GM18858 (cell line): Measurements from ENCODE around the gene HMG20B.
A peak's percentile ranks its signal among the peaks of the same experiment; 100 is the strongest.

Experiments
- ATAC-seq: cut with Tn5 transposase; IDR thresholded peaks from one replicate; pipeline ENCODE4 v1.9.1; 2021; ENCODE audit not compliant: unreplicated experiment

HMG20B gene

GRCh38 chr19:3618144-3618810 lies 45.5 kb downstream of the HMG20B start:
- ATAC-seq: no peak

DNA sequence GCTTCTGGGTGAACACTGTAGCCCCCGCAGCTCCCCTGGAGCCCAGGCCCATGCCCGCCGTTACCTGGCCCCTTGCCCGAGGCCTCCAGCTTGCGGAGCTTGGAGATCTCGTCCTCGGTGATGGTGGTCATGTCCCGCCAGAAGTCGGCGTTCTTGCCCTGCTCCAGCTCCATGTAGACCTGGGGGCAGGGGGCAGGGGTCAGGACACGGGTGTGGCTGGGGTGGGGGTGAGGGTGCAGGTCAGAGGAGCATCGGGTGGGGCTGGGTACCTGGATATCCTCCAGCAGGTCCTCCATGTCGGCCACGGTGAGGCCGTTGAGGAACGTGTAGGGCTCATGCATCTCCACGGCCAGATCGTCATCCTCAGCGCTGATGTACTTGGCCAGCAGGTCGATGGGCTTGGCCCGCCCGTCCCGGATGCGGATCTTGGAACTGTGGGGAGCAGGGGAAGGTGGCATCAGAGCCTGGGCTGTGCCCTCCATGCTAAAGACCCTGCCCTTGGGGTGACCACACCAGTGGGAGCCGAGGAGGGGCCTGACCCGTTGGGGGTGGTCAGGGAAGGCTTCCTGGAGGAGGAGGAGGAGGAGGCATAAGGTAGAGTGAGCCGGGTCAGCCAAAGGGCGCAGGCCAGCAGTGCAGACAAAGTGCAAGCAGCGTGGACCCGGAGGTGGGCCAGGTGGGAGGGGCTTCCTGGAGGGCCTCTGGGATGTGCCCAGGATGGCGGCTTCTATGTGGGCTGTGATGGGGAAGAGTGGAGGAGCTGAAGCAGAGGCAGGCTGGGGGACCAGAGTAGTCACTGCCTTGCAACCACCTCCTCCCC lies 46.3 kb downstream of the HMG20B start:
- no peak for ATAC-seq

GRCh38 chr19:3619631-3620012 lies 46.9 kb downstream of the HMG20B start:
- no peak for ATAC-seq

- ATAC-seq: no peak
Observed at GRCh38 chr19:3620145-3620816, 47.5 kb downstream of the HMG20B start.

DNA sequence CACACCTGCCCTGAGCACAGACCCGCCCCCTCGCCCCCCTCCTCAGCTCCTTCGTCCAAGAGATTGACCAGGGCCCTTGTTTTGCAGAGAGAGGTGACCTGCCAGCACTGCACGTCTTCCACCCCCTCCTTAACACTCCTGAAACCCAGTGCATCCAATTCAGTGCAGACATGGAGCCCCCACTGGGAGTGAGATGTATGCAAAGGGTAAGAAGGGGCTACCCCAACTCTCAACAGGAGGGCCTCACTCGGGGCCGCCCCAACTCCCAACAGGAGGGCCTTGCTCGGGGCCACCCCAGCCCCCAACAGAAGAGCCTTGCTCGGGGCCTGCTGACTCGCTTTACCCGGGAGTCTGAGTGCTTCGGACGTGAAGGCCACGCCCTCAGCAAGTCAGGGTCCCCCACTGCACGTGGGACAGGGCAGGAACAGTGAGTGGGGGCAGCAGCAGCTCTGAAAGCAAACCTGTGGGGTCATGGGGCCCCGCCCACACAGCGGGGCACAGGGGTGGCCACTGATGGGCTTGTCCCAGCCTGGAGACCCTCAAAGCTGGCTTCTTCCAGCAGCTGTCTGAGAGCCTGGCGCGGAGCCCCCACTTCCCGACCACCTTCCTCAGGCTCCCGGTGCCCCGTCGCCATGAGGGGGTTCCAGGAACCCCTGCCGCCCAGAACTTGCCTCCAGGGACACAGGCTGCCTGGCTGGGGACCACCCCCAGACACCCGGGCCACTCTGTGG lies 48.2 kb downstream of the HMG20B start:
- ATAC-seq: no peak

GRCh38 chr19:3621689-3622088 lies 48.9 kb downstream of the HMG20B start:
- ATAC-seq: no peak

GRCh38 chr19:3622224-3622623 lies 49.5 kb downstream of the HMG20B start:
- no peak for ATAC-seq

DNA sequence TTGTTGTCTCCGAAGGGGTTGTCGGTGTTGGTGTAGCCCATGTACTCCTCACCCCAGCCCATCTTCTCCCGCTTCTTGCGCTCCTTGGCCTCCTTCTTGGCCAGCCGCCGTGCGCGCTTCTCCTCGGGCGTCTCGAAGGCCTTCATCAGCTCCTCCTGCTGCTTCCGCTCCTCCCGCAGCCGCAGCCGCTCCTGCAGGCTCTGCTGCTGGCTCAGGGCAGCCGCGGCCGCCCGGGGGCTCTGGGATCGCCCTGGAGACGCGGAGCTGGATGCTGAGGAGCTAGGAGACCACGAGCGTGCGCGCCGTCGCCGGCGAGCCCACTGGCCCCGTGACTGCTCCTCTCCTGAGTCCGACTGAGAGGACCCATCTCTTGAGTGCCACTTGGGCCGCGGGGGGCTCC lies 51.0 kb downstream of the HMG20B start:
- ATAC-seq: no peak

- no peak for ATAC-seq
Observed at GRCh38 chr19:3625996-3626472, 53.3 kb downstream of the HMG20B start.

DNA sequence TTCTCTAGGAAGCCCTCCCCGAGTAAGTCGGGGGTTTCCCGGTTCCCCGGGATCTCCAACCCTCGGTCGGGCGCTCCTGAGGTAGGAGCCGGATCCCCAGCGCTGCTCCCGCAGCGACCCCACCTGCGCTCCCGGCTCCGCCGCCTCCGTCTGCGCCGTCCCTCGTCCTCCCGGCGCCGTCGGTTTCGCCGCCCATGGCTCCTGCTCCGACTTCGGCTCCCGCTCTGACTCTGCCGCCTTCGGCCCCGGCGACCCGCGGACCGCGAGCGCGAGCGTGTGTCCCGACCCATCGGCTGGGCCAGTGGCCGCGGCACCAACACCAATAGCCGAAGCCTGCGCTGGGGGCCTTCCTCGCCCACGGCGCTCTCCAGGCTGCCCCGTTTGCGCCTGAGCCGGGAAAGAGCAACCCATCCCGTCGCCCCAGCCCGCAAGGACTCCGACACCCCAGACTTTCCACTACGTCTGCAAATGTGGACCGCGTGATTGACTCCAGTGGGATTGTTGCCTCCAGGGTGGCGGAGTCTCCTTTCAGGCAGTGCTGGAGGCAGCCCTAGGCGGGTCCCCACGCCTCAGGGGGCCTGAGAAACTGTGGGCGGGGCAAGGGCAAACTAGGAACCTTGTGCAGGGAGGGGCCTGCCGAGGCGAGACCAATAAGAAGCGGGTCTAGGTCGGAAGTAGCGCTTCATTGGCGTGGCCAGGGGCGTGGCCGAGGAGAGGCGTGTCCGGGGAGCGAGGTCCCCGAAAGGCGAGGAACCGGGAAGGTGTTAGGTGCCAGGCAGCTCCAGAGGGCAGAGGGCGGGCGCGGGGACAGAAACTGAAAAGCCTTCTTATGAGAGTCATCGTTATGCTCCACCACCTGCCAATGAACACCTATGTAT lies 54.0 kb downstream of the HMG20B start, which contains the start of gene CACTIN:
Gene CACTIN (minus strand): TSS at position 318 of the 878 bp plus-strand sequence. CDS start 28 bp downstream, at position 290.
- ATAC-seq: peak; percentile 66

DNA sequence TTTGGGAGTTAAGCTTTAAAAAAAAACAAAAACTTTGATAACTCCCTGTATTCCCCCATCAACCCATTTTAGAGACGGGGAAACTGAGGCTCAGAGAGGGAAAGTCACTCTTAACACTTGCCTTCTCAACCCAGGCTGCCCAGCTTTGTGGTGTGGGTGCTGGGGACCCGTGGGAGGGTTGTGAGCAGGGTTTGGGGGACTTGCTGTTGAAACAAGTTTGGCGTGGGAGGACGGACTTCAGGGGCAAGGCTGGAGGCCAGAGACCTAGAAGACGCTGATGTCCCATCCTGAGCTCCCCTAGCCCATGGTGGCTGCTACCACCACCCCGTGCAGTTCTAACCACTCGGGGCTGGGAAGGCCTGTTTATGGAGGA lies 54.6 kb downstream of the HMG20B start:
- no peak for ATAC-seq
